GM12873 (cell line): ENCODE data around the gene RPL32.
A peak's percentile ranks its signal among the peaks of the same experiment; 100 is the strongest.

Experiments used
- TF ChIP-seq, protein P1 (sequence below): IDR thresholded peaks from 2 replicates; pipeline ENCODE4 v1.5.1; 2012; ENCODE audit warnings: low read depth, mild to moderate bottlenecking, moderate library complexity, low read length, control low read depth; ENCODE audit not compliant: insufficient read depth; ENCODE audit errors: missing control alignments

RPL32 gene

DNA sequence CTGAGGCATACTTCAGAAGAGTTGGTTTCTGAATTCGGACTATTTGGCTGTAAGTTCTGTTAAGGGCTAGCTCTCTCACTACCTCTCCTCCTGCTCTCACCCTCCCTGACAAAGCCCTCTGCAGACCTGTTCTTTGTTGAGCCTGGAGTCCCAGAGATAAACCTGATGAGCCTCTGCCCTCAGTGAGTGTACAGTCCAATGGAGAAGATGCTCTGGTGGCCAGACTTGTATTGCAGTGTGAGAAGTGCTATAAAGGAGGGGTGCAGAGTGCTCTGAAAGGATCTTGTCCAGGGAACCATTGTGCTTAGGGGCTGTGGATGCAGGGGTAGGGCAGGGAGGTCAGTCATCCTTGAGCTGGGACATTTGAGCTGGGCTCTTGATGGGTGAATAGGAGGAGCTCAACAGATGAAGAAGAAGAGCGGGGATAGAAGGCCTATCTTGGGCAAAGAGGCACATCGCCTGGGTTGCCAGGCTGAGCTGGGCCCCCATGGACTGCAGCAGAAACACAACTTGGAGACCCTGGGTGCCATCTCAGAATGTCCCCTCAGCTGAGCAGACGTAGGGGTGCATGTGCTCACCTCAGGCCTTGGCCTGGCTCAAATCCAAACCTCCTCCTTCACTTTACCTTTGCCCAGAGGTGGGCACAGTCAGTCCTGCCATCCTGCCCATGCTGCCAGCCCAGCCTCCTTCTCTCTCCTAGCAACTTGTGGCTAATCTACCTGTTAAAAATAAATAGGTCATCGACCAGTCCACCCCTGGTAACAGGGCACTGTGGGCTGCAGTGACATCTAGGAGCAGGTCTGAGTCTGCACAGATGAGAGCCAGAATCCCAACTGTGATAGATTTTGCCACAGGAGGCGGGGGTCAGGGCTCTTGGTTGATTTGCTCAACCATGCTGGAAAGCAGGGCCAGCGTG lies 41.6 kb downstream of the RPL32 start:
- TF ChIP-seq, protein P1, sequence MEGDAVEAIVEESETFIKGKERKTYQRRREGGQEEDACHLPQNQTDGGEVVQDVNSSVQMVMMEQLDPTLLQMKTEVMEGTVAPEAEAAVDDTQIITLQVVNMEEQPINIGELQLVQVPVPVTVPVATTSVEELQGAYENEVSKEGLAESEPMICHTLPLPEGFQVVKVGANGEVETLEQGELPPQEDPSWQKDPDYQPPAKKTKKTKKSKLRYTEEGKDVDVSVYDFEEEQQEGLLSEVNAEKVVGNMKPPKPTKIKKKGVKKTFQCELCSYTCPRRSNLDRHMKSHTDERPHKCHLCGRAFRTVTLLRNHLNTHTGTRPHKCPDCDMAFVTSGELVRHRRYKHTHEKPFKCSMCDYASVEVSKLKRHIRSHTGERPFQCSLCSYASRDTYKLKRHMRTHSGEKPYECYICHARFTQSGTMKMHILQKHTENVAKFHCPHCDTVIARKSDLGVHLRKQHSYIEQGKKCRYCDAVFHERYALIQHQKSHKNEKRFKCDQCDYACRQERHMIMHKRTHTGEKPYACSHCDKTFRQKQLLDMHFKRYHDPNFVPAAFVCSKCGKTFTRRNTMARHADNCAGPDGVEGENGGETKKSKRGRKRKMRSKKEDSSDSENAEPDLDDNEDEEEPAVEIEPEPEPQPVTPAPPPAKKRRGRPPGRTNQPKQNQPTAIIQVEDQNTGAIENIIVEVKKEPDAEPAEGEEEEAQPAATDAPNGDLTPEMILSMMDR, result peak; percentile 25

DNA sequence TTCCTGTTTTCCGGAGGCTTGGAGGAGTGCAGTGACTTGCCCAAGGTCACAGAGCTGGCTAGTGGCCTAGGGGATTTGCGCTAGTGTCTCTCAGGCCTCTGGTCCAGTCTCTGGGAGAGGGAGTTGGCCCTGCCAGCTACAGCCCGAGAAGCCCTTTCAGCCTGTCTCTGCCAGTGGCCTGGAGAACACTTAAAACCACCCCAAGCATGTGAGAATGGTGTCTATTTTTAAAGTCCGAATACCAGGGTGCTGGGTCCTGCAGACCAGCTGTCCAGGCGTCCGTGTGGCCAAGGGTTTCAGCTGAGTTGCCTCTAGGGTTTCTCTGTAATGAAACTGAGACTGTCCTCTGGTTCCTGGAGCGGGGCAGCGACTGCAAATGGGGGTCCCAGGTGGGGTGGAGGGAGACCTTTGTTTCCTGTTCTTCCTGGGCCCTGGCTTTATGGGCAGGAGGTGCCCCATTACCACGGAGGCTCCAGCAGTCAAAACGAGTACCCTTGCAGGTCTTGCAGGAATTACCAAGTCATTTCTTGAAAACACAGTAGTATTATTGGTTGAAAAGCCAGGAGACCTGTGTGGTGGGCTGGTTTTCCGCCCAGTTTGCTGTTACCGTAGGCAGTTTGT lies 42.7 kb downstream of the RPL32 start:
- TF ChIP-seq, protein P1, result no peak

DNA sequence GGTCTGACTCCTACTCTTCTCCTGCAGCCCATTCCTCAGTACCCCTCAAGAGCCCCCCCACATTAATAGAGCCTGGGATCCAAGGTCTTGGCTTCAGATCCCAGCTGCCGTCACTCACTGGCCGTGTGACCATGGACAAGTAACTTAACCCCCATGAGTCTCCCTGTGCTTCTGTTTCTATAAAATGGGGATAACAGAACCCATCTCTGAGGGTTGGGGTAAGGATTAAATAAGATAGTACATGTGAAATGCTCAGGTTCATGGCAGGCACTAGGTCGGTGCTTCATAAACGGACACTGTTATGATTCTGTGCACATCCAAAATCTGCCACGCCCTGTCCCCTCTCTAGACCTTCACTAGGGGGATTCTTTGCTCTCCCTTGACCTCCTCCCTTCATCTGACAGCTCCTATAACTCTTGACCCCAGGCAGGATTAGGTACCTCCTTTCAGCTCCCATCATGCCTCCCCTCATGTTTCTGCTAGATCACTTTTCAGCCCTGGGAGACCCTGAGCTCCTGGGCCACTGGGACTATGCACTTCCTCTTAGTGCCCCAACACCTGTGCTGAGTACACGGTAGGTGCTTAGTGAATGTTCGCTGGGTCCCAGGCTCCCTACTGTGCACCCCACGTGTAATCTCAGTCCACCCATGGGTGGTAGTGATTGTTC lies 43.3 kb downstream of the RPL32 start:
- TF ChIP-seq, protein P1, result no peak

DNA sequence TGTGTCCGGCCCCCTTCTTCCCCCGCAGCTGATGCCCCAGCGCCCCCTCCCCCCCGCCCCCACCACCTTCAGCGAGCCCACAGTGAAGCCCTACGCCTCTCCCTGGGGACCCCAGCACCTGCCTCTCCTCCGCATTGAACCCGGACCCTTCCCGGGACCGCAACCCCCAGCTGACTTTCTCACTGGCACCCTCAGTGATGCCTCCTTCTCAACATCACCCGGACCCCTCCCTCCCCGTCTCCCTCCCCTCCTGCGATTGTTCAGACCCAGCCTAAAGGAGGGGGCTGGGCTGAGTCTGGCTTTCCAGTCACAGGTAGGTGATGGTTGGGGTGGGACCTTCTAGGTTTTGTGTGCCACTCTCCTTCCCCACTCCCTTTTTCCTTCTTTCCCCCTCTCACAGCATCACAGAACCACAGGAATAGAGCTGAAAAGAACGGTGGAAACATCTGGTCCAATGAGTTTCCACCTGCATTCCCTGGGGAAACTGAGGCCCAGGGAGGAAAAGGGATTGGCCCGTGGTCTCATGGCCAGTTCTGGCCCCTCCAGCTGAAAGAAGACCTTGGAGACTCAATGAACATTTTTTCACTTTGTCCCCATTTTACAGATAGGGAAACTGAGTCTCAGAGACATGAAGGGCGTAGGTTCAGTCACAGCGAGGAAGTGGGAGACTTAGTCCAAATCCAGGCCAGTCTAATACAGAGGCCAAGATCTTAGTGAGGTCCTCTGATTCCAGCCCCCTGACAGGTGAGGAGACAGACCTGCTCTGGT lies 44.1 kb downstream of the RPL32 start:
- TF ChIP-seq, protein P1, result no peak

DNA sequence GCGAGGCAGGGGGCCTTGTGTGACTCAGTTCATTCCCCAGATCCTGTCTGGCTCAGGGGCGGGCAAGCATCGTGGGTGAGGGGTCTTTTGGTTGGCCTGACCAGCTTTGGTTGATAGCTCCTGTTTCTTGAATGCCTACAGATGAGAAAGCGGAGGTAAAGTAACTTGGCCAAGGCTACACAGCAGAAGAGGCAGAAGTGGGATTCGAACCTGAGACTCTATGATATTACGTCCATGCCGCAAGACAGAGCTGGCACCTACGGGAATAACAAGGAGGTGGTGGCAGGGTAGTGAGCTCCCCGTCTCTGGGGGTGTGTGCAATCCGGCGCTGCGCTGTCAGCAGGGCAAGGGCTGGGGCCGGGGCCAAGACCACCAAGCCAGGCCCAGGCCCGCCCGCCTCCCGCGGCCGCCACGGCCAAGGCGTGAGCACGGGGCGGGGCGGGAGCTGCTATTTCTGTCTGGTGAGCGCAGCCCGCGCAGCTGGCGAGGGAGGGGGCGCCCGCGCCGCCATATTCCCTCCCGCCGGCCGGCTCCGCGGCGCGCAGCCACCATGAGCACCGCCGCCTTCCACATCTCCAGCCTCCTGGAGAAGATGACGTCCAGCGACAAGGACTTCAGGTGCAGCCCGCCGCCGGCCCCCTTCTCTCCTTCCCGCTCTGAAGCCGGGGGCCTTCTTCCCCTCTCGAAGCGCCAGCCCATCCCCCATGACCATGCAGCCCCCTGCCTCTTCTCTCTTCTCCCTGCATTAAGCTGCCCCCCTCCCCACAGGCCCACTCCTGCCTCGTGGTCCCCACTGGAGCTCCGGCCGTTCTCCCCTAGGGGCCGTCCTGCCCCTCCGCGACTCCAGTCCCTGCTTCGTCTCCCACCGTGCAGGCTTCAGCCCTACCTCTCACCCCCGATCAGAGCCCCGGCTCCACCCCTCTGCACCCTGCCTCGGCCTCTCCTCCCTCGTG lies 44.9 kb downstream of the RPL32 start, which contains the start of gene CAND2:
TSS of gene CAND2 (plus strand) at position 510 of the 953 bp plus-strand sequence. CDS start at position 551, 41 bp downstream.
- TF ChIP-seq, protein P1, result no peak

DNA sequence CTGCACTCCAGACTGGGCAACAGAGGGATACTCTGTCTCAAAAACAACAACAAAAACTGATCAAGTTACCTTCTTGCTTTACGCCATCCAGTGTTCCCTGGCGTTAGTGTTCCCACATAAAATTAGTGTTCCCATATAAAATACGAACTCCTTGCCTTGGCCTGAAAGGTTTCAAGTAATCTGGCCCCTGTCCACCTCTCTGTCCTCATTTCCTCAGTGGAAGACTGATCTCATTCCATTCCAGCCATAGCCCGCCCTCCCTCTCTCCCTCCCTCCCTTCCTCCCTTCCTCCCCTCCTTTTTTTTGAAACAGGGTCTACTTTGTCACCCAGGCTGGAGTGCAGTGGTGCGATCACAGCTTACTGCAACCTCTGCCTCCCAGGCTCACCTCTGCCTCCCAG lies 47.7 kb downstream of the RPL32 start:
- TF ChIP-seq, protein P1, result no peak
